Myocyte (in vitro differentiated cells): ENCODE measurements around the gene ANKRD33B. TPM values are rescaled to one million over a fixed set of nuclear protein-coding genes. Genes with fewer than 3 reads are reported as not detected.

Experiments used
- DNase-seq: peaks from one replicate; pipeline ENCODE4 v3.0.0-alpha.2; 2012; ENCODE audit warnings: low read depth
- total RNA-seq: library from RNA; depleted of rRNA; stranded (reverse); fragments of >200 nt; gene quantifications from 2 replicates; pipeline ENCODE4 v1.2.3, GENCODE V29; 2014

ANKRD33B gene
- total RNA-seq, 1 donor from 2014 or later: 3.1 TPM

DNA sequence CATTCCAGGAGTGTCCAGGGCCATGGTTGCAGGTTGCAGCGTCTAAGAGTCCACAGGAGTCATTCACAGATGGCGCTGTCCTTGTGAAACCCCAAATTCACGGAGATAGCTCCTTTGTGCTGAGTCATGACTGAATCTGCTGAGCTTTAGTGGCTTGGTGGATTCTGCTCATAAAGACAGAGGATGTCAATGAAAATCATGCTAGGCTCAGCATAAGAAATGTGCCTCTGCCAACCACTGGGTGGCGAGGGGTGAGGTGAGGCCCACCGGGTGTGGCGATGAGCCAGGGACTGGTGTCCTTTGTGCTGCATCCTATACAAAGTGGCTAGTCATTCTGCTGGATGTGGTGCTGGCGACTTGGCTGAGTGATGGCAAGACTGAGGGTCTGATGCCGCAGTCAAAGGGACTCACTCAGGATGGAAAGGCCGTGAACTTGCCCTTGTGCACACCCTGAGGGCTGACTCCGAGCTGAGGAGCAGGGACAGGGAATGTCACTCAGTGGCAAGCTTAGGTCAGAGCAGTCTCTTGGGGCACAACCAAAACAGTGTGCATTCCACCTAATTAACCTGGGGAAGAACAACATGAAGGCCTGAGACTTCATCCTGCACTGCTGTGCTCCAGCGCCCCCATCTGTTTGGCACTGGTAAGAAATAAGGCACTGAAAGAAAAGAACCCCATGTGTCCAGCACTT is 125.7 kb downstream of the ANKRD33B start:
- peak; percentile 55 for DNase-seq

DNA sequence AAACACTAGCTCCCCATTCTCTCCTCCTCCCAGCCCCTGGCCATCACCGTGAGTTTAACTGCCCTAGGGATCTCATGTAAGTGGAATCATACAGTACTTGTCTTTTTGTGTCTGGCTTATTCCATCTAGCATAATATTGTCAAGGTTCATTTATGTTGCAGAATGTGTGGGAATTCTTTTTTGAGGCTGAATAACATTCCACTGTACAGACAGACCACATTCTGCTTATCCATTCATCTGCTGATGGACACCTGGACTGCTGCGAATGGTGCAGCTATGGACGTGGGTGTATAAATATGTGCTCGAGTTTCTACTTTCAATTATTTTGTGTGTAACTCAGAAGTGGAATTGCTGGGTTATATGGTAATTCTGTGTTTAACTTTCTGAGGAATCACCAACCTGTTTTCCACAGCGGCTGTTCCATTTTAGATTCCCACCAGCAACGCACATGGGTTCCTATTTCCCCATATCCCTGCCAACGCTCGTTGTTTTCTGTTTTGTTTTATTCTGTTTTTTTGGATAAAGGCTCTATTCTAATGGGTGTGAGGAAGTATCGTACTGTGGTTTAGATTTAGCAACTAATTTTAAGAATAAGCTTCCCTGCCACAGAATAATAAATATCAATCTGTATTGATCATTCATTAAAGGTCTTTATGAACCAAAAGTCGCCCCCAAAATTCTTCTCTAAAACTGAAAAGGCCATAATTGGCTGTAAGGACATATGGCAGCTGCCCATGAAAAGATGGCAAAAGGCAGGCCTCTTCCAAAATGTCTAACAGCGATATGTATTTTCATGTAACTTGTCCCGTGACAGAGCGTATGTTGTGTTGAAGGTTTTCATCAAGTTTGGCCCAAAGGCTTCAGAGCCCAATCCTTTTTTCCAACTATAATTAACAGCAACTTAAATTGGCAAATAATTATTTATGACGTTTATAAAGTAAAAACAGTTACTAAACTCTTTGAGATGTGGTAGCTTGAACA is 126.9 kb downstream of the ANKRD33B start:
- DNase-seq: no peak

DNA sequence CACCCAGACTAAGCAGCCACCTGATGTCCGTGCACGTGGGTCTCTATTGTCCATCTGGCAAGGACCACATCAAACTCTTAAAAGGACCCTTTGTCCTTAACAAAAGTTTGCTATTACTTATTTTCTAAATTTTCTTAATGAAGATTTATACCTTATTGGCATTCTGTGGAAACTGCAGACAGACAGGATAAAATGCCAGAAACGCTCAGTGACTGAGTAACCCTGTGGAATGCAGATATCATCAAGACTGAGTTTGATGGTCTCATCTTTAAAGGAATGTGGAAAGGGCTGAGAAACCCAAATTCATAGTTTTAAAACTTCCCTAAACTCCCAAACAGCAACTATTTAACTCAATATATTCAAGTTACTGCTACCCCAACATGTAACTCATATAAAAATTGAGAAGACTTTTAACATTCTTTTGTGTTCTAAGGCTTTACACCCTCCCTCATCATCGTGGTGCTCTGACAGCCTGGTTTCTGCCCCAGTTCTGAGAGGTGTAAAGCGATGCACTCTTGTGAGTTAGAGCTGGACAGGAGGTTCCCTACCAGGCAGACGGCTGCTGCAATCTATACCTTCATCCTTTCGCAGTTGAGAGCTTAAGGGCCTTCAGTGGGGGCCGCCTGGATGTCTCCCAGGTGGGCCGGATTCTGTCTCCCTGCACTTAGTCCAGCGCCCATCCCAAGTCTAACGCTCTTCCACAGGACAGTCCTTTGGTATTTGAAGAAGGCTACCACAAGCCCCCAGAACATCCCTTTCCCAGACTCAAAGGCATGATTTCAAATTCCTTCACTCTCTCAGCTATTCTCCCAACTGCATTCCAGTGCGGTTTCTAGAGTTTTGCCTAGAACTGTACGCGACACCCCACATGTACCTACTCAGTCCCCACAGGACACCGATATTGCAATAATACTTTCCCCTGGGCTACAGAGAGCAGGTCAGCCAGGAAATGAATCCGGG is 128.2 kb downstream of the ANKRD33B start:
- peak; percentile 62 for DNase-seq

GRCh38 chr5:10695055-10695649 is 131.3 kb downstream of the ANKRD33B start:
- peak; percentile 85 for DNase-seq

- DNase-seq: no peak
These were observed 132.1 kb downstream of the ANKRD33B start for GRCh38 chr5:10695759-10696543.

GRCh38 chr5:10699281-10699874 is 135.5 kb downstream of the ANKRD33B start:
- no peak for DNase-seq

GRCh38 chr5:10699987-10700386 is 136.1 kb downstream of the ANKRD33B start:
- no peak for DNase-seq

- no peak for DNase-seq
These were observed 136.6 kb downstream of the ANKRD33B start for GRCh38 chr5:10700516-10700915.

- DNase-seq: peak; percentile 66
These were observed 137.7 kb downstream of the ANKRD33B start for GRCh38 chr5:10701567-10702039.

- peak; percentile 85 for DNase-seq
These were observed 138.3 kb downstream of the ANKRD33B start for GRCh38 chr5:10702040-10702629.

DNA sequence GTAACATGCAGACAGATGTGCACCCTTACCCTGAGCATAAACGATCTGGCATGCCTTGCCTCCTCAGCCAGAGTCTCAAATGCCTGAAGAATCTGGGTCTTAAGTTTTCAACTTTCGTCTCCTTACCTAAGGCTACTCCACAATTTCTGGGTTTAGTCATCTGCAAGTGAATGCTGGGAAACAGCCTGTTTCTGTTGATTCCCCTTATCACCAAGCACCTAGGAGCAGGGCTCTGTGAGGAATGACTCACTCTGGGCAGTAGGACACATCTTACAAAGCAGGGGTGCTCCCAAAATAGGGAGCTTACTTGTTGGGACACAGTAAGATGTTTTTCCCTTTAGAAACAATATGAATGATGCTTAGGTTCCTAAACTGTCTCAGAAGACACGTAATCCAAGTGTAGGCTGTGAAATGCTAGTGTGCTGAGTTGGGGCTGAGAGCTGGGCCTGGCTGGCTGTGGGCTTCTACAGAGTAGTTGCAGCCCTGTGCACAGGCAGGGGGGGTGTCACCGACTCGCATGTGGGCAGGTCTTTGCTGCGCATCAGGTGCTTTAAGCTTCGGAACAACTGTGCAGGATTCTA is 139.1 kb downstream of the ANKRD33B start:
- DNase-seq: no peak

- DNase-seq: no peak
These were observed 139.8 kb downstream of the ANKRD33B start for GRCh38 chr5:10703676-10704075.

DNA sequence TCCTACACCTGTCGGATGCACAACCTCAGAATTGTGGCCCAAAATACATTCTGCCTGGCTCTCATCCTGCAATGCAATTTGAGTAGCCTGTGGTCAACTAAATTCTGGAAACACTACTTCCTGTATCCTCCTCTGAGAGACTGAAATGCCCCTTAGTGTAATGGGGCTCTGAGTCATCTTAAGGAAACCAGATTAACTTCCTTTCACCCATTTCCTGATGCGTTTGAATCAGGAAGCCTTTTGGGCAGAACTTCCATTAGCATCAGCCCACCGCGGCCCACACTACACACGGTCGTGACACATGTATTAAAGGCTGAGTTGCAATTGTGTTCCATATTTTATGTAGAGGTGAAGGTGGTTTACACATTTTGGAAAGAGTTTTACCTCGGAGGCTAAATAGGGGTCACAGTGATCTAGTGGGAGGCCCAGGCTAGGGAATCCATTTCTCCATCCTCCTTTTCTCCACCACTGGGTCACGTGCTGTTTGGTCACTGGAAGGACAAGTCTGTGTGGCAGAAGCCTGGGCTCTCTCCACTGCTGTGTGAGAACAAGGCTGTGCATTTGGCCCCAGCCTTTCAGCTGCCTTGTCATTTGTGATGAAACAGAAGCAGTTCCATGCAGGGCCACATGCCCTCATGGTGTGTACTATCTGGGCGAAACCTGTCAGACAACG is 141.2 kb downstream of the ANKRD33B start:
- peak; percentile 89 for DNase-seq

GRCh38 chr5:10705747-10706146 is 141.9 kb downstream of the ANKRD33B start:
- DNase-seq: no peak

- DNase-seq: no peak
These were observed 142.5 kb downstream of the ANKRD33B start for GRCh38 chr5:10706326-10706725.
